NCI-H2171 treated with DMSO at 0.1 percent for 48 hours (cell line): ENCODE measurements around the gene FOXP1.
"Not testable (repeated sequence)": the region's sequence is repeated elsewhere in the genome, so short reads cannot be mapped to it uniquely, and the experiment has no call there.

Experiments
- DNase-seq: peaks from one replicate; lab custom pipeline; 2025; lab: John Stamatoyannopoulos, UW

Gene FOXP1

DNA sequence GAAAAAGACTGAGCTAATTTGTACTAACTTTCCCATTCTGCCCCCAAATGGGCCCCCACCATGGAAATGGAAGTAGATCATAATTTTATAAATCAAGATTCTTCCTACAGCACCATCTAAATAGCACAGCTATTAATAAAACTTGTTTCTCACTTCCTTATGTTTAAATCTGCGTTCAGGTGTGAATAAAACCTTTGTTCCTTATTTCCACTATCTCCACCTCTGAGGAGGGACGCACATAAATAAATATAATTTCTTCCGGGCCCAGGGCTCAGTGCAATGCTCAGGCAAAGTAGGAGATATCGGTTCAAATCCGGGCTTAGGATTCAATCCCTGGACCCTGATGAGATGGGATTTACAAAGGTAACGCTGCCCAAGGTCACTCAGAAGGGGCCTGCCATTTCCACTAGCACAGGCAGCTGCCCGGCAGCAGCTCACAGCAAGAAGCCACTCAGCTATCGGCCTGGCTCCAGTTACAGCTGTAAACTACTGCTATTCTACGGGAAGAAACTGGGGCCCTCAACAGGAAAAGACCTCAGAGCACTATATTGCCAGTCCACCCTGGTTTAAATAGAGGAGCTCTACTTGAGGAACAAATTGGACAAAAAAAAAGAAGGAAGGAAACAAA lies 52.5 kb downstream of the FOXP1 start:
- DNase-seq: no peak

DNA sequence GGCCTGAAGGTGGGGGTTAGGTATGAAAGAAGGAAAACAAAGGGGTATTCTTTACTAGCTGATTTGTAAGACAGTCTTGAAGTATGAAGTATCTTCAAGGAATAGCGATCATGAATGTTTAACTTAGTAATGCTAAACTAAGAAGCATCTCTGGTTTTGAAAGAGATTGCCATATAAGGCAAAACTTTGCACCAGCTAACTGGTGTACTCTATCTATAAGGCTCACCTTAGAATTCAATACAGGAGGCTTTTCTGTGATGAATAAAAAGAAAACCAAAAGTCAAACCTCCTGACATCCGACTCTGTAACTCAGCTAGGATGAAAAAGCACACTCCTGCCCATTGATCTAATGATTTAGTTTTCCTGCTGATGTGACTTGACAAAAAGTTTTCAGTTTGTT lies 54.7 kb downstream of the FOXP1 start:
- DNase-seq: no peak

DNA sequence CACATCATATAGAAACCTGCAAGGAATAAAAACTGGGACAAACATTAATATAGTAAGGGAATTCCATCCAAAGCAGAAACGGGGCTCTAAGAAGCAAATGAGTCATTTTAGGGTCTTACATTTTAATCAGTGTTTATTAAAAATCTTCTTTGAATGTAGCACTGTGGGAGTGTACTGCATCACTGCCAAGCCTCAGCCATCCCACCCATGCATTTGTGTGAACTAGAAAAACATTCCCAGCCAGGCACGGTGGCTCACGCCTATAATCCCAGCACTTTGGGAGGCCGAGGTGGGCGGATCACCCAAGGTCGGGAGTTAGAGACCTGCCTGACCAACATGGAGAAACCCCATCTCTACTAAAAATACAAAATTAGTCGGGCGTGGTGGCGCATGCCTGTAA lies 57.1 kb downstream of the FOXP1 start:
- DNase-seq: not testable (repeated sequence)

DNA sequence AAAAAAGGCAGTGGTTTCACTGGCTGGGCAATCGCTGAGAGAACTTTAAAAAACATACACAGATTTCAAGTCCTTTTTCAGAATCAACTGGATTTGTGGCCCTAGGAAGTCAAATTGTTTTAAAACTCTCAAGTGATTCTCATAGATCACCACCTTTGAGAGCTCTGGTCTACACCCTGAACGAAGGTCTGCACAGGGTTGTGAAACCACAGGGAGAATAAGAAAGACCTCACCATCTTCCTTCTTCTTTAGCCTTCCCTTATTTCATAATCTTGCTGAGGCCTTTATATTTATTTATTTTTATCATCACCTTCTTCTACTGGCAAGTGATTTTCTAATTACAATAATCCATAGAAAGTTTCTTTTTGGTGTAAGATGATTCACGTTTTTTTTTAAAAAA lies 58.1 kb downstream of the FOXP1 start:
- no peak for DNase-seq

DNA sequence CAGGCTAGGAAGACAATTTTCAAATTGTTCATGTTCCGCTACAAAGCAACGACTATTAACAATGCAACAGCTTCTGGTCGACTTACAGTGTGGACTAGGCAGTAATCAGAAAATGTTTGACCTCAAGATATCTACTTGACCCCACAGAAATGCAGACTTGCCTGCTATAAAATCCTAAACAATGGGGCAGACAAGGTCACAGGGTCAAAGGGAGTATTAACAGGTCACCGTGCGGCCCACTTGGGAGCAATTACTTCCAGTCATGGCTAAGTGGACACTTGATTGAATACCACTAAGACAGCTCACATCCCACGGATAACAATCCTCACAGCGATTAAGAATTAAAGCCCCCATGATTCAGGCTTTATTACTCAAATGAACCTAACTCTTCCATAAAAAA lies 58.9 kb downstream of the FOXP1 start:
- DNase-seq: no peak

DNA sequence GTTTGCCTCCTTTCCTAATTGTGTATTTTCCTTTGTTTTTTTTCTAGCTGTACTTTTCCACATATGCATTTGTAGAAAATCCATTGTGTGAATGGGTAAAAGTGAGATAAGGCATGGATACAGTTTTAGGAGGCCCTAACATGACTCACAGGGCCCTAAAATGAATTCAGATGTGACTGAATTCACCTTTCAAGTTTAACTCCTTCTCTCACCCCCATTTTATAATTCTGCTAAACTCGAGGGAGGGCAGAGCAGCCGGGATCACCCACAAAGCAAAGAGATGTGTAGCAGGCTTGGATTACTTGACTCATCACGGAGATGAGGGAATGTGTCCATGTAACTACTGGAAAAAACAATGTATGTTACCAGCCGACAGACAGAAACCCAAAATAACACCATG lies 59.9 kb downstream of the FOXP1 start:
- DNase-seq: no peak

DNA sequence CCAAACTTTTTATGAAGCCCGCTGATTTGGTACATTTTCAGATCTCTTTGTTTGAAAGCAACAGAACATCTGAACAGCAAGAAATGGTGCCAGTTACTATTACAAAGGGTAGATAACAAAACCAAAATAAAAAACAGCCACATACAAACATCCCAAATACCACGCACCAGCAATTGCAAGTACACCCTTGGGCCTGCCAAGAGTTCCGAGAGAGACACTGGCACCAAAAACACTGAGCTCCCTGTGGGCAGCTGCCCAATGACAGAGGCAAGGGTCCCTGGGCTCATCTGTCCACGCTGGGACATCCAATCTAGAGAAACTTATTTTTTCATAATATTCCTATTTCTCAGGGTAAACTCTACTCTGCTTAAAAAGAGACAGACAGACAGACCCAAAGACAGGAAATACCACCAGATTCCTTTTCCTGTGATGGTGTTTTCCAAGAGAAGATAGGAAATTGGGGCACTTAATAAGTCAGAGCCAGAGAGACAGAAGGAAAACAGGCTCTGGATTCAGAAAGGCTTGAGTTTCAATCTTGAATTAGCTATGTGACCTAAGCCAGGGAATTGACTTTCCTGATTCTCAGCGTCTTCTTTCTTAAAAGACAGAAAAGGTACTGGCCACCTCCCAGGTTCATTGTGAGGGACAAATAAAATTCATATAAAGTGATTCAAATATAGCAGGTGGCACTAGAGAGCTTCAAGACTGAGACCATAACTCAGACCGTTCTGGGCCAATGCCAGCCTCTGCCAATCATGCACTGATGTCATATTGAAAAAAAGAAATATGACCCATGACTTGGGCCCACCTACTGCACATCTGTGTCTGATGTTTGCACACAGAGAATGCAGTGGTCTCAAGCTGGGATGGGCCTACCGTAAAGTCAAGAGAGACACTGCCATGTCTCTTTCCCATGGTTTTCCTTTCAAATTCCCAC lies 61.3 kb downstream of the FOXP1 start:
- peak; percentile 7 for DNase-seq

DNA sequence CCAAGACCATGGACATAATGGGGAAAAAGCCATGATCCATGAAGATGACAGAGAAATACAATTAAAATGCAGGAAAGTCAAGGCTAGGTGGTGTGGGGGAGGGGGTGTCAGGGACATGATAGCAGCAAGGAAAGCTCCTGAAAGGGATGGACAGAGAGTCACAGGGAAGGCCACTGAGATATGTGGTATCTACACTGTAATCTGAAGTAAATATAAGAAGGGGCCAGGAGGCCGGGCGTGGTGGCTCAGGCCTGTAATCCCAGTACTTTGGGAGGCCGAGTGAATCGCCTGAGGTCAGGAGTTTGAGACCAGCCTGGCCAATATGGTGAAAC lies 62.5 kb downstream of the FOXP1 start:
- no peak for DNase-seq

DNA sequence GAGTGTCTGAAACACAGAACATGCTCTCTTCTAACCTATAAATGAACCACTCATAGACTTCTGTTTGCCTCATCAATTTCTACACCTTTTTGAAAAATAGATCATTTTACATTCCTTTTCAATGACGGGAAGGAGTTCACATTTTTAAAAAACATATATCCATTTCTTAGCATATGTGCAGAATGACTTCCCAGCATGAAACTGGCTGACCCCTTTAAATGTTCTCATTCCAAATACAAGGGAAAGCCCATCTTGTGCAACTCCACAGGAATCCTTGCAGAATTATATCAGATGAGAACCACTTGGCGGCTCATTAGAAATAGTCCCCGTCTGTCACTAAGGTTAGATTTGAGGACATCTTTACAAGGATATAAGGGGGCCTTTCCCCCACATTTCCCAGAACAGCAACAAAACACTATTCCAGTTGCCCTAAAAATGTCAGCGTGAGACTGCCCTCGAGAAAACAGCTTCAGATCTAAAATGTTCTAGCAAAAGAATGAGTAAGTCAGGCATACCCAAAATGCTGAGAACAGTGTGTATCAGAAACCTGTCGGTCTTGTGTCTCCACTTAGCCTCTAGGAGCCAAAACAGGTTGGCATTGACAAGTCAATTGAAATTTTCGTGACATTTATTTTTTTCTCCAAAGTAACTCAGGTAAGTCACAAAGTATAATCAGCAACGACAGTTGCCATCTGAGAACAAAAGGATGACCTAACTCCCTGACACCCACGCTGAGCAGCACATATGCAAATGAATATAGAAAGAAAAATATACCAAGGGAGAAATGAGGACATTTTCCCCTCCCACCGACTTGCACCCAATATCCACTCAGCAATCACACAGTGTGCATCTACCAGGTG lies 63.1 kb downstream of the FOXP1 start:
- DNase-seq: no peak

DNA sequence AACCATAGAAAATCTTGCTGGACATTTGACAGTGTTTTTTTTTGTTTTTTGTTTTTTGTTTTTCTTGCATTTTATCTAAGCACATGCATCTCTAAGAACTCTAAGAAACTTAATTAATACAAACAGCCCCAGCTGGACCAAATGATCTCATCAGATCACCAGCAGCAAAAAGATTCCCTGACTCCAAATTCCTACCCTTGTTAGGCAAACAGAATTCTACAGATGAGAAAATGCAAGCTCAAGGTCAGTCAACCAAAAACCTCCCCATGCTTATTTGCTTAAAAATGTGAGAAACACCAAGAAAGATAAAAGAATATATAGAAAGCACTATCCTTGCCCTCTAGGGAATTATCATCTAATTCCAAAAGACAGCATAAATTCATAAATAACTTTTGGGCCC lies 65.4 kb downstream of the FOXP1 start:
- DNase-seq: no peak

DNA sequence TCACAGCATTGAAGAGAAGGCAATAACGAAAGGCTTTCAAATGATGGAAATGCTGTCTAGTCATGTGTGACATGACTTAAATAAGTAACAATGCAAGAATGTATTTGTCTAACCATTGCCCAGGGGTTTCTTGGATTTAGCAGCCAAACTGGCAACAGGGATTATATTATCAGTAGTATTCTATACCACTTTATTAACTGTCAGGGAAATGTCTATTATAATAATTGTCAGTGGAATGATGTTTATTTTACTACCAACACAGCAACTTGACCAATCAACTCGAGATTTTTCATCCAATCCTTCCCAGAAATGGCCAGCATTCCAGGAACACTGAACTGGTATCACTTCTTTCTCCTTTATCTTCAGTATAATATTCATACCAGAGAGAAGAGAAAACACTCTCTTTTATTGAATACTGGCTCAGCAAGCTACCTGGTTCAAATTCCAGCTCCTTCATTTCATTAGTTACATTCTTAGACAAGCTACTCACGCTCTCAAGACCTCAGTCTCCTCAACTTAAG lies 66.2 kb downstream of the FOXP1 start:
- no peak for DNase-seq

DNA sequence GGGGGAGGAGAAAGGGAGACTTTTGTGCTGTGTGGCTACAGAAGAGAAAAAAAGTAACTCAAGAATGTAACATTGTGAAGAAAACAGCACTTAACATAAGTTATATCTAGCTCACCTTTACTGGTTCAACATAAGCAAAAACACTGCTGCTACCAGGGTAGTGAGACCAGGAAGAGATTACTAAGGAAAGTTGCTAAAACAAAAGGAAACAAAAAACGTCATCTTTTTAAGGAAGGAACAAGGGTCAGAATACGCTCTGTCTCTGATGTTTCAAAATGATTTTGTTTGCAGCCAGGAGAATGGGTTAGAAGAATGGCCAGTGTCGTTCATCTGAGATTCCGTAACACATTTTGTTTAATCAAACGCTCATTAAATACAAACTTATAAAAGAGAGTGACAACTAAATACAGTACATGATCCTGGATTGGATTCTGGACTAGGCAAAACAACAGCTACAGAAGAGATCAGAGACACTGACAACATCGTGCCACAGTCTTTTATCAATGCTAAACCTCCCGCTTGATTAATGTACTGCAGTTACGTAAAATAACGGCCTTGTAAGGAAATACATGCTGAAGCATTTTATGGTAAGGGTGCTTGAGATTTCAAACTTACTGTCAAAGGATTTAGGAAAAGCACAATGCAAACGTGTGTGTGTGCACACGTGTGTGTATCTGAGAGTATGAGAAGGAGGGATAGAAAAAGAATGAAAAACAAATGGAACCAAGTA lies 67.7 kb downstream of the FOXP1 start:
- DNase-seq: no peak

DNA sequence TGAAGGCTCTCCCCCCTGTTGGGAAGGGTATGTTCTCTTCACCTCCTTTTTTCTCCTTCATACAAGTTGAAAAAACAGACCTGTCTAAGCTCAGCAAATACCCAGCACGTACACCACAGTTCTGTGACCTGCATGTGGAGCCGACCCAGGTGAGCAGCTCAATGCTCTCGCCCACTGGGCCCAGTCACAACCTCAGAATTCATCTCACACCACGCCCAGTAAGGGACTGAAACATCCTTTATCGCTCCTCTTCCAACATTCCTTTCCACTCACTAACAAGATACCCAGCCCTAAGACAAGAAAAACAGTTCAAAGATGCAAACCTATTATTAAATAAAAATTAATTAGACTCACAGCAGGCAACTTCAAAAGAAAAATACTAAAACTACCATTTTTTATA lies 68.9 kb downstream of the FOXP1 start:
- DNase-seq: no peak

DNA sequence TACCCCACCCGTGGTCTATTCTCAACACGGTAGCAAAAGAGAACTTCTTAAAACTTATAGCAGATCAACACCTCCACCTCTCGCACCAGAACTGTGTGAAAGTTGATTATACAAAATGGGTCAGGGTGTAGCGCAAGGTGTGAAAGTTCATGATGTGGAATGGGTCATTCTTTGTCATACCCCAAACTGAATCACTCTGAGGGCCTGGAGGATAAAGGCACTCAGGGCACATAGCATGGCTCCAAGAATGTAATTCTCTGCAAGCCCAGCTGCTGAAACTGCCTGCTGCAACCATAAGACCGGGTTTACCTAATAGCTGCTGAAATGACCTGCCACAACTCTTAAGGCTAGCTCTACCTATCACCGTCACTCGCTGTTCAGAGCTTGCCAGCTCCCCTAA lies 70.0 kb downstream of the FOXP1 start:
- DNase-seq: no peak

DNA sequence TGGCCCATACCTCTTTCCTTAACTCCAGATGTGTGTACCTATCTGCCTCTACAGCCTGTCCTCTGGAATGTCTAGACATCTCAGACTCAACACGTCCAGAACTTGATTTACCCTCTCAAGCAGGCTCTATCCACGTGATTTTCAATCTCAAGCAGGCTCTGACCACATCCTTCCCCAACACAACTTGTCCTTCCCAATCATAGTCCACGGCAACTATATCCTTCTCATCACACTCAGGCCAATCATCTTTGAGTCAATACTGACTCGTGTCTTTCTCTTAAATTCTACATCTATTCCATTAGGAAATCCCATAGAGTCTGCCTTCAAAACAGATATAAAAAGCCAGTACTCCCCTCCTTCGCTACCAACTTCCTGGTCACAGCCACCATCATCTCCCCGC lies 70.4 kb downstream of the FOXP1 start:
- DNase-seq: no peak

DNA sequence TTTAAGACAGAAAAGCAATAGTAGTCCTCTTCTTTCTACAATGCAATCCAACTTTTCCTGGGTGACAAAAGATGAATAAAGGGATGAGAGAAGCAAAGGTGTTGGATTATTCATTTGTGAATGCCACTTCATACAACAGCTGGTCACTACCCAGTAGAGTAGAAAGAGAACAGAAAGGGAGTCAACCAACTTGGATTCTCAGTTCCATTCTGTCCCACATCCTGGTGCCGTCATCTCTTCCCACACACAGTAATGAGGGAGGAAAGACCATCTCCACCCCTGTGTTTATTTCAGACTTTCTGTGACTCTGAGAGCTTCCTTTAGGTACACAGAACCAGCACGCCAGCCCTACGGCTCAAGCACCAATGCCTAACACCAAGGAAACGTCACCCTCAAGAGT lies 71.0 kb downstream of the FOXP1 start:
- DNase-seq: no peak

DNA sequence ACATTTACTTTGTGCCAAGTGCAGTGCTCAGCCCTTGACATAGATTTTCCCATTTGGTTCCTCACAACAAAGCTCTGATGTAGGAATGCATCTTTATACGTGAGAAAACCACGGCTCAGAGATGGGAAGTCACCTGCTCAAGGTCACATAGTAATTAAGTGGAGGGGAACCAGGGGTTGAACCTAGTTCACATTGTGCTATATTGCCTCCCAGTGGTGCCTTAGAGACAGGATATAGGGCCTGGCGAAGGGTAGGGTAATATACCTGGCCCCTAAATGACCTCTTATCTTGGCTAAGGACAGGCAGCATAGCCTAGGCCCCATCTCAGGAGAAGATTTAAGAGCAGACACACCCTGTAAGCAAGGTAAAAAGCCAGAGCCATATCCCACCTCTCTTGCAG lies 71.5 kb downstream of the FOXP1 start:
- DNase-seq: no peak

DNA sequence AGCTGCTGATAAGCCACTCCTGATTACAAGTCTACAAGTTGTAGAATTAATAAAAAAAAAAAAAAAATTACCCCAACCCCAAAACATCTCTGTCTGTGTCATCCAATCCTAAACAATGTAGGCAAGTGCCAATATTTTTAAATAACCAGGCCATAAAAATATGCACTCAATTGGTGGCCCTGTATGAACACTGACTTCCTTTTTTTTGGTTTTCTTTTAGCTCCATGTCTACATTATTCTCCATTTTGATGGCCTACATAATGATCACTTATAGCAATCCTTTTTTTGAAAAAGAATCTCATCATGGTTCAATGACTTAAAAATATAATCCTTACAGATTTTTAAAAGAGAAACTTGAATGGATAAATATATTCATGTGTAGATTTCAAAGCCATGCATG lies 72.1 kb downstream of the FOXP1 start:
- DNase-seq: no peak

DNA sequence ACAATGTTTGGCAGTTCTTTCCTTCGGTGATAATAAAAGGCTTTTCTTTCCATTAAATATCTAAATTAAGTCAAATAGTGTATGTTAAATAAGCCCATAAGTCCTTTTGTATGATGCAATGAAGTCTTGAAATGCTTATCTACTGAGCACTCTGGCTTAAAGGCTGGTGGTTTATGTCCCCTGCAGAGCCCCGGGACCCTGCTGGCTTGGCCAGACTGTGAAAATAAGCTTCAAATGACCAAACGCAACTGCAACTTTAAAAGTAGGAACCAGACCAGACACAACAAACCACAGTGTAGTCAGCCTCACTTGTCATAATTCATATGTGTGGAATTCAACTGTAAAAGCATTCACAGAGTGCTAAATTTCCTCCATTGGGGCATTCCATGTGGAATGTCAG lies 72.5 kb downstream of the FOXP1 start:
- no peak for DNase-seq

DNA sequence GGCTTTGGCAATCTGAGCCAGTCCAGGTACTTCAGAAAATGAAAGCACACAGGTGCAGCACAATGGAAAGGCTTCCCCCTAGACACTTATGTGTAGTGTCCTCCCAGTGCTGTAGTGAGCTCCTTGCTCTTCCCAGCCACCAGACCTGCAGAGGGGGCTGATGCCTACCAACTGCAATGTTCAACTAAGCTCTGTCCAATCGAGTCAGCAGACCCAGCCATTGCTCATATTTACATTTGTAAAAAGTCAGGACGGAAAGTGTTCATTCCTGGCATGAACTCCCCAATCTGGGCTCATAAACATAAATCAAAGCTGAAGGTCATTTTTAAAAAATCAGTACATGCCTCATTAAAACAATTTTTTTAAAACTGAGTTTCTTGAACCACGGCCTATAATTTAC lies 73.0 kb downstream of the FOXP1 start:
- DNase-seq: no peak

DNA sequence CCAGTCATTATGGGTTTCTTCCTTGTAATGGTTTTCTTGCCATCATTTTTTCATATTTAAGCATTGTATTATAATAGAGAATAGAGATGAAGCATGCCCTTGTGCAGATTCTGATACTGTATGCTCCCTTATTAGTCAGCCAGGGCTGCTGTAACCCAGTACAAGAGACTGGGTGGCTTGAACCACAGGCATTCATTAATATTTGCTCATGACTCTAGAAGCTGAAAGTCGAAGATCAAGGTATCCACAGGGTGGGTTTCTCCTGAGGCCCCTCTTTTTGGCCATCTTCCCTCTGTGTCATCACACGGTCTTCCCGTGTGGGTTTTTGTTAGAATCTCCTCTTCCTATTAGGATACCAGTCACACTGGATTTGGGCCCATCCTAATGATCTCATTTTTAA lies 74.5 kb downstream of the FOXP1 start:
- no peak for DNase-seq

DNA sequence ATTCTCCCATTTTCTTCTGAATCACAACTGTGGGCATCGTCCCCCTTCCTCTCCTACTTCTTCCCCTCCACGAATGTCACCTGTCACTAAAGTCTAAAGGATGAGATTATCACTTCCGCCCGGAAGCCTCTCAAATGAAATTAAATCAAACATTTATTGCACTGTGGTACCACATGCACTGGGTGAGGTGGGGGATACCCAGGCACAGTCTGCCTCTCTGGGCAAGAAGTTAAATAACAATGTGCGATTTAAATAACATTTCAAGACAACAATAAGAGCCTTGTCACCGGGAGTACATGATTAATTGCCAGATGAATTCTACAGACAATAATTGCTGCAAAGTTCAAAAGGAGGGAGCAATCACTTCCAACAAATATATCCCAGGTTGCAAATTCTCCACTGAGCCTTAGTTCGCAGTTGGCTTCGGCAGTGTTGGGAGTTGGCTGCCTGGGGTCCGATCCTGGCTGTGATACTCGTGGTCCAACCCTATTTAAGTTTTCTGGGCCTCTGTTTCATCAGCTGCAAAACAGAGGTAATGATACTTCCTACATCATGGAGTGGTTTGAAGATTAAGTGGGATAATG lies 77.7 kb downstream of the FOXP1 start:
- no peak for DNase-seq
